ENCODE results near the gene SLC16A11. TPM values are rescaled to one million over a fixed set of nuclear protein-coding genes. Genes with fewer than 3 reads are reported as not detected.

SLC16A11 gene
- total and polyA plus RNA-seq, 9 of the 15 experiments (the other 6 are each of a cell fraction or from before 2014, with no cell fraction given): not detected

DNA sequence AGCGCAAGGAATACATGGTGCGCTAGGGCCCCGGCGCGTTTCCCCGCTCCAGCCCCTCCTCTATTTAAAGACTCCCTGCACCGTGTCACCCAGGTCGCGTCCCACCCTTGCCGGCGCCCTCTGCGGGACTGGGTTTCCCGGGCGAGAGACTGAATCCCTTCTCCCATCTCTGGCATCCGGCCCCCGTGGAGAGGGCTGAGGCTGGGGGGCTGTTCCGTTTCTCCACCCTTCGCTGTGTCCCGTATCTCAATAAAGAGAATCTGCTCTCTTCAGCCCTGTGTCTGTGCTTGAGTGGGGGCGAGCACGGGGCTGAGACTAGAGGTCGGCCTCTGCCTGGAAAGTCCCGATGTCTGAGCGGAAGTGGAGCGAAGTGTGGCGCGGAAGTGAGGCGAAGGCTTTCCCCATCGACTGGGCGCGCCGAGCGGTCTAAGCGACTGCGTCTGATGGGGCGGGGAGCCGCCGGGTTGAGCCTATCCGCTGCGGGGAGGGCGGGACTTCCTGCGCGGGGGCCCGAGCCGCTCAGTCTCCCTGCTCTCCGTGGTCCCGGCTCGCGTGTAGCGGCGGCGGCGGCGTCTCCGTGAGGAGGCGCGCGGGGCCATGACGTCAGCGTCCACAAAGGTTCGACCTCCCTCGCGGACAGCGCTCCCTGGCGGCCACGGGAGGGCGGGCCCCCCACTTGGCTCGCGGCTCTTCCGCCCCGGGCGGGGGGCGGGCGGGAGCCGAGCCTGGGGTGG lies 29.5 kb downstream of the SLC16A11 start (continued):
- TF ChIP-seq, protein P1, sequence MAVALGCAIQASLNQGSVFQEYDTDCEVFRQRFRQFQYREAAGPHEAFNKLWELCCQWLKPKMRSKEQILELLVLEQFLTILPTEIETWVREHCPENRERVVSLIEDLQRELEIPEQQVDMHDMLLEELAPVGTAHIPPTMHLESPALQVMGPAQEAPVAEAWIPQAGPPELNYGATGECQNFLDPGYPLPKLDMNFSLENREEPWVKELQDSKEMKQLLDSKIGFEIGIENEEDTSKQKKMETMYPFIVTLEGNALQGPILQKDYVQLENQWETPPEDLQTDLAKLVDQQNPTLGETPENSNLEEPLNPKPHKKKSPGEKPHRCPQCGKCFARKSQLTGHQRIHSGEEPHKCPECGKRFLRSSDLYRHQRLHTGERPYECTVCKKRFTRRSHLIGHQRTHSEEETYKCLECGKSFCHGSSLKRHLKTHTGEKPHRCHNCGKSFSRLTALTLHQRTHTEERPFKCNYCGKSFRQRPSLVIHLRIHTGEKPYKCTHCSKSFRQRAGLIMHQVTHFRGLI (CRISPR knock-in tag; IDR thresholded peaks at IDR 0.05): no peak
- TF ChIP-seq CBX5 (IDR thresholded peaks at IDR 0.05; ENCODE audit: borderline replicate concordance, low read depth): no peak
- TF ChIP-seq, protein P2, sequence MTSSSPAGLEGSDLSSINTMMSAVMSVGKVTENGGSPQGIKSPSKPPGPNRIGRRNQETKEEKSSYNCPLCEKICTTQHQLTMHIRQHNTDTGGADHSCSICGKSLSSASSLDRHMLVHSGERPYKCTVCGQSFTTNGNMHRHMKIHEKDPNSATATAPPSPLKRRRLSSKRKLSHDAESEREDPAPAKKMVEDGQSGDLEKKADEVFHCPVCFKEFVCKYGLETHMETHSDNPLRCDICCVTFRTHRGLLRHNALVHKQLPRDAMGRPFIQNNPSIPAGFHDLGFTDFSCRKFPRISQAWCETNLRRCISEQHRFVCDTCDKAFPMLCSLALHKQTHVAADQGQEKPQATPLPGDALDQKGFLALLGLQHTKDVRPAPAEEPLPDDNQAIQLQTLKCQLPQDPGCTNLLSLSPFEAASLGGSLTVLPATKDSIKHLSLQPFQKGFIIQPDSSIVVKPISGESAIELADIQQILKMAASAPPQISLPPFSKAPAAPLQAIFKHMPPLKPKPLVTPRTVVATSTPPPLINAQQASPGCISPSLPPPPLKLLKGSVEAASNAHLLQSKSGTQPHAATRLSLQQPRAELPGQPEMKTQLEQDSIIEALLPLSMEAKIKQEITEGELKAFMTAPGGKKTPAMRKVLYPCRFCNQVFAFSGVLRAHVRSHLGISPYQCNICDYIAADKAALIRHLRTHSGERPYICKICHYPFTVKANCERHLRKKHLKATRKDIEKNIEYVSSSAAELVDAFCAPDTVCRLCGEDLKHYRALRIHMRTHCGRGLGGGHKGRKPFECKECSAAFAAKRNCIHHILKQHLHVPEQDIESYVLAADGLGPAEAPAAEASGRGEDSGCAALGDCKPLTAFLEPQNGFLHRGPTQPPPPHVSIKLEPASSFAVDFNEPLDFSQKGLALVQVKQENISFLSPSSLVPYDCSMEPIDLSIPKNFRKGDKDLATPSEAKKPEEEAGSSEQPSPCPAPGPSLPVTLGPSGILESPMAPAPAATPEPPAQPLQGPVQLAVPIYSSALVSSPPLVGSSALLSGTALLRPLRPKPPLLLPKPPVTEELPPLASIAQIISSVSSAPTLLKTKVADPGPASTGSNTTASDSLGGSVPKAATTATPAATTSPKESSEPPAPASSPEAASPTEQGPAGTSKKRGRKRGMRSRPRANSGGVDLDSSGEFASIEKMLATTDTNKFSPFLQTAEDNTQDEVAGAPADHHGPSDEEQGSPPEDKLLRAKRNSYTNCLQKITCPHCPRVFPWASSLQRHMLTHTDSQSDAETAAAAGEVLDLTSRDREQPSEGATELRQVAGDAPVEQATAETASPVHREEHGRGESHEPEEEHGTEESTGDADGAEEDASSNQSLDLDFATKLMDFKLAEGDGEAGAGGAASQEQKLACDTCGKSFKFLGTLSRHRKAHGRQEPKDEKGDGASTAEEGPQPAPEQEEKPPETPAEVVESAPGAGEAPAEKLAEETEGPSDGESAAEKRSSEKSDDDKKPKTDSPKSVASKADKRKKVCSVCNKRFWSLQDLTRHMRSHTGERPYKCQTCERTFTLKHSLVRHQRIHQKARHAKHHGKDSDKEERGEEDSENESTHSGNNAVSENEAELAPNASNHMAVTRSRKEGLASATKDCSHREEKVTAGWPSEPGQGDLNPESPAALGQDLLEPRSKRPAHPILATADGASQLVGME (CRISPR knock-in tag; IDR thresholded peaks at IDR 0.05): 0 out of 2 replicates have a peak, but pooled peaks have one; percentile 41
- TF ChIP-seq, protein P3, sequence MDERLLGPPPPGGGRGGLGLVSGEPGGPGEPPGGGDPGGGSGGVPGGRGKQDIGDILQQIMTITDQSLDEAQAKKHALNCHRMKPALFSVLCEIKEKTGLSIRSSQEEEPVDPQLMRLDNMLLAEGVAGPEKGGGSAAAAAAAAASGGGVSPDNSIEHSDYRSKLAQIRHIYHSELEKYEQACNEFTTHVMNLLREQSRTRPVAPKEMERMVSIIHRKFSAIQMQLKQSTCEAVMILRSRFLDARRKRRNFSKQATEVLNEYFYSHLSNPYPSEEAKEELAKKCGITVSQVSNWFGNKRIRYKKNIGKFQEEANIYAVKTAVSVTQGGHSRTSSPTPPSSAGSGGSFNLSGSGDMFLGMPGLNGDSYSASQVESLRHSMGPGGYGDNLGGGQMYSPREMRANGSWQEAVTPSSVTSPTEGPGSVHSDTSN (CRISPR knock-in tag; IDR thresholded peaks at IDR 0.05; ENCODE audit: low read depth): no peak
- TF ChIP-seq, protein P3 (tag; conservative IDR thresholded peaks at IDR 0.05; ENCODE audit: low read depth): no peak
- peak; percentile 63 for TF ChIP-seq RBM25 (IDR thresholded peaks at IDR 0.05; ENCODE audit: low read depth, low read length, severe bottlenecking)
- TF ChIP-seq POLR2B (IDR thresholded peaks at IDR 0.05; ENCODE audit: low read depth, partially characterized antibody): peak; percentile 83
- TF ChIP-seq ZNF699 (CRISPR knock-in tag; IDR thresholded peaks at IDR 0.05; ENCODE audit: insufficient replicate concordance): no peak
- peak; percentile 56; the same call in 1 of the 2 replicates for TF ChIP-seq ELF4 (CRISPR knock-in tag; IDR thresholded peaks at IDR 0.05)
- TF ChIP-seq ATF7 (IDR thresholded peaks at IDR 0.05): peak; percentile 98
- peak; percentile 95 for TF ChIP-seq GABPA (tag; conservative IDR thresholded peaks at IDR 0.05; ENCODE audit: low read depth)
- TF ChIP-seq ZNF282 (CRISPR knock-in tag; IDR thresholded peaks at IDR 0.05): no peak
- TF ChIP-seq ZNF695 (CRISPR knock-in tag; IDR thresholded peaks at IDR 0.05): no peak
- peak in 2 of 3 experiments; percentile 18 to 30 for TF ChIP-seq YY1 (IDR thresholded peaks at IDR 0.05; ENCODE audit: borderline replicate concordance in 1 of 3, control insufficient read depth in 1 of 3, extremely low read depth in 1 of 3, insufficient read depth in 3 of 3, insufficient read length in 1 of 3, insufficient replicate concordance in 2 of 3, low read depth in 1 of 3, low read length in 2 of 3)
- TF ChIP-seq RBBP5 (IDR thresholded peaks at IDR 0.05; ENCODE audit: borderline replicate concordance, insufficient read depth, low read length, poor library complexity, severe bottlenecking): no peak
